Stomach (tissue), 4 donors: ENCODE data around the gene IL10RB.

Source experiments
- CTCF ChIP-seq, 7 experiments: fragments of 450-650 bp in 4 of 7; fragments of 200-600 bp in 3 of 7; sonication (generic) in 3 of 7; IDR thresholded peaks; one replicate each; pipeline ENCODE4 v1.5.1; 2016 to 2019; ENCODE audit warnings: antibody characterized with exemption in 7 of 7, control low read depth in 2 of 7, mild to moderate bottlenecking in 1 of 7
- POLR2A ChIP-seq, 4 donors: fragments of 450-650 bp; IDR thresholded peaks; one replicate each; pipeline ENCODE4 v1.6.1; 2016; ENCODE audit warnings: antibody characterized with exemption in 4 of 4, control low read depth in 2 of 4, mild to moderate bottlenecking in 1 of 4, moderate library complexity in 1 of 4
- POLR2AphosphoS5 ChIP-seq, 3 donors: sonication (generic); formaldehyde crosslinking; IDR thresholded peaks; one replicate each; pipeline ENCODE4 v1.6.1; 2016; ENCODE audit warnings: antibody characterized with exemption in 3 of 3

GRCh38 chr21:33262921-33263320 is 3.2 kb upstream of the IL10RB start:
- TF ChIP-seq CTCF (IDR thresholded peaks at IDR 0.05), result no peak
- TF ChIP-seq POLR2A (IDR thresholded peaks at IDR 0.05), result no peak
- no peak for TF ChIP-seq POLR2AphosphoS5 (IDR thresholded peaks at IDR 0.05)
